Measurements from ENCODE around the gene DAPK3.
"Not testable (repeated sequence)": the region's sequence is repeated elsewhere in the genome, so short reads cannot be mapped to it uniquely, and the experiment has no call there.

The DAPK3 gene

GRCh38 chr19:3977242-3978143, 6.6 kb upstream of the DAPK3 start:
- peak; percentile 27 for DNase-seq

GRCh38 chr19:3976495-3977241, 5.8 kb upstream of the DAPK3 start:
- peak; percentile 27 for DNase-seq

DNA sequence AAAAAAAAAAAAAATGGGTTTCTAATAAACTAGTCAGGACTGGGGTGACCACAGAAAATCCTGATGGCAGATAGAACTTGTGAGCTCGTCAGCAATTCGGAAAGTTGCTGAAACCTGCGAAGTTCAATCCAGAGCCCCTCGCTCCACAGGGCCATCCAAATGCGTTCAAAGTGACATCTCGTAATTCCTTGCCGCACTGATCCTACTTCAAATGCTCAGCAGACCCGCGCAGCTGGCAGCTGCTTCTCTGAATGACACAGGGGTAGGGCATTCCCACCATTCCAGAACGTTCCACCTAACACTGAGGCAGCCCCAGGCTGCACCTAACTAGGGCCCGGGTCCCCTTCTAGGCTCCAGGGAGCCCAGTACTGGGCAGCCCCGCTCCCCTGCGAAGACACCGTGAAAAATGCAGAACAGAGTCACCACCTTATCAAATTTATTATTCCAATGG, 4.8 kb upstream of the DAPK3 start:
- DNase-seq: peak; percentile 30

DNA sequence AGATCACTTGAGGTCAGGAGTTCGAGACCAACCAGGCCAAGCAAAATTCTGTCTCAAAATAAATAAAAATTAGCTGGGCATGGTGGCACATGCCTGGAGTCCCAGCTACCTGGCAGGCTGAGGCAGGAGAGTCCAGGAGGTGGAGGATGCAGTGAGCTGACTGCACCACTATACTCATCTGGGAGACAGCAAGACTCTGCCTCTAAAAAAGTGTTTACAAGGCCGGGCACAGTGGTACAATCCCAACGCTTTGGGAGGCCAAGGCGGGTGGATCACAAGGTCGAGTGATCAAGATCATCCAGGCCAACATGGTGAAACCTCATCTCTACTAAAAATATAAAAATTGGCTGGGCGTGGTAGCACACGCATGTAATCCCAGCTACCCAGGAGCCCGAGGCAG, 4.2 kb upstream of the DAPK3 start:
- DNase-seq: peak; percentile 23

DNA sequence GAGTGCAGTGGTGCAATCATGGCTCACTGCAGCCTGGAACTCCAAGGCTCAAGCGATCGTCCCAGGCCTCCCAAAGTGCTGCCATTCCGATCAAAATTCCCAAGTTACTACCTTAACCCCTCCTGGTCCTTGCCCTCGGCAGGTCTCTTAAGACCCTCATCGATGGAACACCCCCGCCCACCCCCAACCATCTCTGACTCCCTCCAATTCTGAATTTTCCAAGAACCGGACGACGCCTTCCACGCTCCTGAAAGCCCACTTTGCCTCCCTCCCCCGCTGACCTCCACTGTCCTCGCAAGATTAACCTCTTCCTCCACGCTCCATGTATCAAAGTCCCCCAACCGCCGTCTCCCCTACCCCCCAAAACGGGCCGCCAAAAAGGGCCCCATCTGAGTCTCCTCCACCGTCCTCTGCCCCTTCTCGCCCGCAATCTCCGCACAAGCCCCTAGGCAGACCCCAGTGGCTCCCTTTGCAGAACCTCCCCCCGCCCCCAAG, 539 bp downstream of the DAPK3 start:
- DNase-seq: no peak

DNA sequence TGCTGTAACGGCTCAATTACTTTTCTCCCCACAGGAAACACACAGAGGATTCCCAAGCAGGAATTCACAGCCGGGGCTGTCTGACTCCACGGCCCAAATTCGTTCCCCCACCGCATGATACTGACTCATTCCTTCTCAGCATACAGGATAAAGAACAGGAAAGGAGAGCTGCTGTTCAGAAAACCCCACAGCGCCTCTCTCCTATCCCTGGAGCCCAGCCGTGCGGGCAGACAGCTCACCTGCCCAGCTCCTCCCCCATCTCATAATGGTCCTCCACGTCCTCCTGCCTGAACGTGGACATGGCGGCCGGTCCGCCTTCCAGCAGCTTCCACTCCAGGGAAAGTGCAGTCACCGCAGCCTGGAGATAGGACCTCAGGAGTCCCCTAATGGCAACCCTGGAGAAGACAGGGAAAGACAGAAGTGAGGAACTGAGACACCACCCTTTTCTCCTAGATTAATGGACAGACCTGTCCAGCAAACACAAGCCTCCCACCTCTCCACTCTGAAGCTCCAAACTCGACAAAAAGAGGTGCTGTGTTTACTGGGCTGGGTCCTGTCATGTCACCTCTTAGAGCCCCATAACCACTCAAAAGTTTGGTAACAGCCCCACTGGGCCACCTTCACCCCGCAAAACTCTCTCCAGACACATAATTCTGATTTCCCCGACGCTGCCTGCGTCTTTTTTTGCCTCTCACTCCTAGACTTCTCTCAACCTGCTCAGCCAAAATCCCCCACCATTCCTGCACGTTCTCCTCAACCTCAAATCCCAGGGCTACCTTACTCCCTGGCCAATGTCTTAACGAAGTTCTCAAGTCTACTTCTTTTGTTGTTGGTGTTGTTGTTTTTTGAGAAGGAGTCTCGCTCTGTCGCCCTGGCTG, 1.2 kb downstream of the DAPK3 start:
- no peak for DNase-seq

GRCh38 chr19:3968556-3969434, 2.1 kb downstream of the DAPK3 start:
- no peak for DNase-seq

DNA sequence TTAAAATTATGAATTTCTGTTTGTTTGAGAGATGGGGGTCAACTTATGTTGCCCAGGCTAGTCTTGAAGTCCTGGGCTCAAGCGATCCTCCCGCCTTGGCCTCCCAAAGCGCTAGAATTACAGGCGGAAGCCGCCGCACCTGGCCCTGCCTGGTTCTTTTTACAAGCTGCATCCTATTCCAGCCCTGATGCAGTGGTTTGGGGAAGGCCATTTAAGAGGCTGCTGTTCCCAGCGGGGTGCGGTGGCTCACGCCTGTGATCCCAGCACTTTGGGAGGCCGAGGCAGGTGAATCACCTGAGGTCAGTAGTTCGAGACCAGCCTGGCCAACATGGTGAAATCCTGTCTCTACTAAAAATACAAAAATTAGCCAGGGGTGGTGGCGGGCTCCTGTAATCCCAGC, 2.9 kb downstream of the DAPK3 start:
- not testable (repeated sequence) for DNase-seq

GRCh38 chr19:3966051-3967017, 4.6 kb downstream of the DAPK3 start:
- no peak for DNase-seq

DNA sequence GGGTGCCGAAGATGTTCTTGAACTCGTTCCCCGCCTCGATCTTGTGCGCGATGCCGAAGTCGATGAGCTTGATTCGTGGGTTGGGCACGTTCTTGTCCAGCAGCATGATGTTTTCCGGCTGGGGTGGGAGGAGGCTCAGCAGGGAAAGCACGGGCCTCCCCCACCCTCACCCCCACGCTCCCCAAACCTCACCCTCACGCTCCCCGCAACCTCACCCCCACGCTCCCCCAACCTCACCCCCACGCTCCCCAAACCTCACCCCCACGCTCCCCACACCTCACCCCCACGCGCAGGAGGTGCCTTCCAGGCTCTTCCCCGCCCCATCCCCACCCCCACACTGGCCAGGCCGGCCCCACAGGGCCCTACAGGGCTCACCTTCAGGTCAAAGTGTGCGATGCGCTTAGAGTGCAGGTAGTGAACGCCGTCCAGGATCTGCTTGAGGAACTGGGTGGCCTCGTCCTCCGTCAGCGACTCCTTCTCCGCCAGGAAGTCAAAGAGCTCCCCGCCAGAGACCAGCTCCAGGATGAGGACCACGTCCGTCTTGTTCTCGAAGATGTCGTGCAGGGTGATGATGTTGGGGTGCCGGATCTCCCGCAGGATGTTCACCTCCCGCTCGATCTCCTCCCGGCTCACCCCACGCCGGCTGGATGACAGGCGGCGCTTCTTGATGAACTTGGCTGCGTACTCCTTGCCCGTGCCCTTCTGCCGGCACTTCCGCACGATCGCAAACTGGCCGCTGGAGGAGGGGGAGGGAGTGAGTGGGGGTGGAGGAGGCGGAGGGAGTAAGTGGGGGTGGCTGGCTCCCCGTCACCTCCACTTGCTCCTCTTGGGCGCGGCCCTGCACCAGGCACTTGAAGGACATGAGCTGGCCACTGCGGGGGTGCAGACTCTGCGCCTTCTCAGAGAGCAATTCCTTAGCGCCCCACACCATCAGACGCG, 6.4 kb downstream of the DAPK3 start:
- DNase-seq: no peak

DNA sequence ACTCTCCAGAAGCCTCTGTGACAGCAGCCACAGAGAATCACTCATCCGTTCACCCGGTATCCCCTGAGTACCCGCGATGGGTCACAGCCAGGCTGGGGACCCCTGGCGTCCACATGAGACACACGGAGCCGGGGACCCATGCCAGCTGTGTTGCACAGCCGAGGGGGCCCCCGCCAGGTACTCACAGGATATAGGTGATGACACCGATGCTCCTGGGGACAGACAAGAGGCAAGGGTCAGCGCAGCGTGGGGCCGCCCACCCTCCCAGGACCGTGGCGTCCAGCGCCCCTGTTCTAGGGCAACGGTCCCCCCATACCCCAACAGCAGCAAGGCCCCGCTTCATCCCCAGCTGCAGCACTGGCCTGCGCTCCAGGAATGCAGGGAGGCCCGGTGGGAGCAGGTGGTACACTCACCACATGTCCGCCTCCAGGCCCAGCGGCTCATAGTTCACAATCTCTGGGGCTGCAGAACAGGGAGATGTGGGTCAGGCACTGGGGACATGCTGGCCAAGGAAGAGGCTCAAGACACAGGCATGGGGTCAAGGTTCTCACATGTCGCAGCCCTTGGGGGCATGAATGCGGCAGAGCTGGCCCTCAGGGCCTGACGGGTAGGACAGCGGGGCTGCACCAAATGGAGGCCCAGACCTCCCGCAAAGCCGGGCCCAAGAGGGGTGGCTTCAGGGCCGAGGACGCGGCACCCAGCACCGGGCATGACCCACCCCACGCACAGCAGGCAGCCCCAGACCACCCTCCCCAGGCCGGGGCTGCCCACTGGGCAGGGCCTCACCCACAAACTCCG, 7.2 kb downstream of the DAPK3 start:
- no peak for DNase-seq

DNA sequence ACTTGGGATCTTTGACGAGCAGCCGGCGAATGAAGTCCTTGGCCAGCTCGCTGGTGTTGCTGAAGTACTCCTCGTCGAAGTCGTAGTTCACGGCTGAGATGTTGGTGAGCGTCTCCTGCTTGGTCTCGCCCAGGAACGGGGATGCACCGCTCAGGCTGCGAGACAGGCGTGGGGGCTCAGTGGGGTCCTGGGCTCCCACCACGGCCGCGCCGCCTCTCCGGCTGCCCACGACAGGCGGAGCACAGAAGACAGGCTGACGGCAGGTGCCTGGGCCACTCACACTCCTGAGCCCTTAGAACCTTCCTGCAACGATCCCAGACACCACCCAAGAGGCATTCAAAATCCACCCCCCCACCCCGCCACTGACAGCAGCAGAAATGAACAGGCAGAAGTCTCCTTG, 9.9 kb downstream of the DAPK3 start:
- DNase-seq: no peak

DNA sequence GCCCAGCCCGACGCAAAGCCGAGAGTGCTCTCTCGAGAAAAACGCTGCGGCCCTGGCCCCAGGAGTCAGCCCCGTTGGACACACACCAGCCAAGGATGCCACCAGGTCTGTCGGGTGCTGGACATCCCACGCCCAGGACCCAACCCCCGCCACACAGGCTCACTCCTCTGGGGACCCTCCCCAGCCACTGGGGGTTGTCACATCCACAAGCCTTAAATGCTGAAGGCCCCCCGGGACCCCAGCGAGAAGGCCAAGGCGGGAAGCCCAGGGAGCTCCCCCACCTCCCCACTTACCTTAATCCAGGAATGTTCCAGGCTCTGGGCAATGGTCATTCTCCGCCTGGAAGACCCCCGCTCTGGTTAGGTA, 11.2 kb downstream of the DAPK3 start:
- no peak for DNase-seq

DNA sequence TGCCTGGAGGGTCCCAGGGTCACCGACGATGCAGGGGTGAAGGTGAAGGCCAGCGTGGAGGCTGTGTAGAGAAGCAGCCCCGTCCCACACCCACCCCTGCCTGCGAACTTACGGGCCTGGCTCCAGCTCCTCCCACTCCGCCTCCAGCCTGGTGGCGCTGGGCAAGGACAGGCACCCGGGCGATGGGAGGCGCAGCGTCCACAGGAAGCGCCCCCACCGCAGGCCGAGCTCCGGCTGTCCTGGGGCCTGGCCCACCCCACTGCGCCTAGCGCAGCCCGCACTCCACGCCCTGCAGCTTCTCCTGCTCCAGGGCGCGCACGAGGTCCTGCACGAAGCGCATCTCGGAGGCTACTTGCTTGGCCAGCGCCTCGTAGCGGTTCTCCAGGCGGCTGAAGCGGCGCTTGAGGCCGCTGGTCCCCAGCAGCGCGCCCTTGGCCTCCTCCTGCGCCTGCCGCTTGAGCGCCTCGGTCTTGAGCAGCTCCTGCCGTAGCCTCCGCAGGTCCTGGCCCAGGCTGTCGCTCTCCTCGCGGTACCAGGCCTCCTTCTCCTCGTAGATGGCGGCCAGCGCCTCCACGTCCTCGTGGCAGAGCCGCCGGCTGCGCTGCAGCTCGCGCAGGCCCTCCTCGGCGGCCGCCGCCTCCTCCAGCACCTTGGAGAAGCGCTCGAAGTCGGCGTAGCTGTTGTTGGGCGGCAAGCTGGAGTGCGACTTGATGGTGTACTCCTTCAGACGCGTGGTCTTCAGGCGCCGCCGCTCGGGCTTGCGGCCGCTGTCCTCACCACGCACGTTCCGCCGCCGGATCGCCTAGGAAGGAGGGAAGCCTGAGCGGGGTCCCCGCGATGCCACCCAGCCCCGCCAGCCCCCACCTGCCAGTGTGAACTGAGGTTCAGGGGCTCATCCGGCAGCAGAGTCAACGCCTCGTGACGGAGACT, 11.8 kb downstream of the DAPK3 start:
- no peak for DNase-seq

DNA sequence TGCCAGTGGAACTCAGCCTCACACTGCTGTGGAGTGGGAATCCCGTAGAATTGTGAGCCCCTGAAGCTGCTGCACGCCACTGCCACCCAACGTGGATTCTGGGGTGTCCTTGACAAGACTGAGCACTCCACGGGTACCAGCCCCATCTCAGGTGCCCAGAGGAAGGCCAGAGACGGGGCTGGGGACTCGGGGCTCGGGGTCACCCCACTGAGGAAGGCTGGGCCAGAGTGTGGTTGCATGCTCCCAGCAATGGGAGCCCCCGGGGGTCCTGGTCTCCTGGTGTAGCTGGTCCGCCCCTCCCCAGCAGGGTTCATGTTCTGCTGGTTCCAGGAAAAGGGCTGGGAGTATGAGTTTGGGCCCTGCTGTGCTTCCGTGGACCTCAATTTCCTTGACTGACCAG, 15.2 kb downstream of the DAPK3 start:
- DNase-seq: no peak

GRCh38 chr19:3955276-3955675, 15.6 kb downstream of the DAPK3 start:
- DNase-seq: not testable (repeated sequence)

- no peak for DNase-seq
Measured at GRCh38 chr19:3954107-3954506, 16.8 kb downstream of the DAPK3 start.

Data from activated T-cell treated with anti-CD3 and anti-CD28 coated beads, Interleukin-2, amount 50 U/mL, for 1 hour (primary cell).